ENCODE data around the gene MTF2. TPM values are rescaled to one million over a fixed set of nuclear protein-coding genes. Genes with fewer than 3 reads are reported as not detected.

MTF2 gene
- total and polyA plus RNA-seq, 5 donors, result 5.0 to 10.3 (median 9.3) TPM

- DNase-seq (no peak), ATAC-seq (no peak)
- Histone ChIP-seq H3K27me3 (ENCODE audit: control insufficient read depth, insufficient read depth) (no peaks in the 10 kb centered on the region), H3K9me3 (ENCODE audit: control insufficient read depth, low read length) (no peaks in the 10 kb centered on the region), H3K27ac (ENCODE audit: low read length) (no peak overlapping the region), H3K4me1 (ENCODE audit: control insufficient read depth, insufficient read depth, low read length) (no peaks in the 10 kb centered on the region), H3K4me3 (ENCODE audit: low read length) (no peak overlapping the region)
- WGBS, result 87% methylated on average over 1 of the region's 1 CpG
- intact Hi-C loops (cut with DNase I), result no loop called here
Observed at GRCh38 chr1:93186667-93187066, 107.6 kb downstream of the MTF2 start.

Other genes starting within 250 kb of the MTF2 start
- gene RPL5, start 247.2 kb upstream of the MTF2 start, total RNA-seq, result 100 to 1,000 TPM; 670 to 740 (median 678) TPM
- gene RPL5, start 247.2 kb upstream of the MTF2 start, polyA plus RNA-seq, result 1,138 TPM
- gene DIPK1A, start 117.8 kb upstream of the MTF2 start, total RNA-seq, result 10 to 100 TPM in 1 of 4 donors, 1 to 10 TPM in 3; 7.8 to 10.1 (median 8.3) TPM
- gene DIPK1A, start 117.8 kb upstream of the MTF2 start, polyA plus RNA-seq, result 4.4 TPM
- 10 to 100 TPM; 43.0 to 86.6 (median 48.1) TPM for gene TMED5, start 101.1 kb downstream of the MTF2 start, total RNA-seq
- gene TMED5, start 101.1 kb downstream of the MTF2 start, polyA plus RNA-seq, result 19.5 TPM
- gene CCDC18, start 101.4 kb downstream of the MTF2 start, total RNA-seq, result 1 to 10 TPM; 2.7 to 5.7 (median 3.5) TPM
- 2.4 TPM for gene CCDC18, start 101.4 kb downstream of the MTF2 start, polyA plus RNA-seq